Left cardiac atrium (tissue), 4 donors: ENCODE results near the gene FCRL2. TPM values are rescaled to one million over a fixed set of nuclear protein-coding genes. Genes with fewer than 3 reads are reported as not detected.
"Not testable (repeated sequence)": the region's sequence is repeated elsewhere in the genome, so short reads cannot be mapped to it uniquely, and the experiment has no call there.

ENCODE experiments used
- ATAC-seq, 2 donors: fragments of 200-7000 bp; cut with Tn5 transposase; one replicate each; pipeline ENCODE4 v1.9.1; 2020; ENCODE audit warnings: mild to moderate bottlenecking in 2 of 2, moderate library complexity in 2 of 2
- DNase-seq: peaks from one replicate; pipeline ENCODE4 v3.0.0-alpha.2; 2020
- intact Hi-C, 2 donors: fragments of 100-400 bp; cut with DNase I; formaldehyde crosslinking; loops; one replicate each; pipeline versions ENCODE4 v1.14.1 to v1.15.1; 2022 to 2023
- total RNA-seq, 2 donors: library from RNA; stranded (reverse); fragmentation: NEBNext Ultra II Directional; extraction: Animal tissue kit (Norgen Biotek cat#: 25700); gene quantifications; one replicate each; pipeline ENCODE4 v1.2.1, GENCODE V29; 2021
- donor health status: DM: no; HTN: yes; CAD: no.
- donor health status: DM: no; HTN: yes; CAD: no; lungs with severe emphysema.
- donor health status: DM: yes; HTN: yes; CAD: no.
- donor health status: Dilated cardiomyopathy.

The FCRL2 gene
- total RNA-seq, 2 donors from 2014 or later: not detected

DNA sequence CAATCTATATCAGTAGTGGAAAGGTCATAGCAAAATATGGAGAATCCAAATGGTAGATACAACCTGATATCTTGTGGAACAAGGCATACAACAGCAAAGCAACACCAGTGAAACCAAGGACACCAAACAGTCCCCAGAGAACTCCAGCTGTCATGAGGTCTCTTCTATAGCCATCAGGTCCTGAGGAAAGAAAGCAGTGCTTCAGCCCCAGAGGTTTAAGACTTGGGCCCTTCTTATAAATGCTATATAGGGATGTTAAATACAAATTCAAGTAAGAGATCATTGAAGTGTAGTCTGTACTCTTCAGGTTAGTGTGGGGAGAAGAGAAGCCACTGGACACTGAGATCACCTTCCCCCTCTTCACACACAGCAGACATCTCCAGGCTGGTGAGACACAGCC lies 10.1 kb downstream of the FCRL2 start:
- ATAC-seq (no peak), DNase-seq (no peak)

DNA sequence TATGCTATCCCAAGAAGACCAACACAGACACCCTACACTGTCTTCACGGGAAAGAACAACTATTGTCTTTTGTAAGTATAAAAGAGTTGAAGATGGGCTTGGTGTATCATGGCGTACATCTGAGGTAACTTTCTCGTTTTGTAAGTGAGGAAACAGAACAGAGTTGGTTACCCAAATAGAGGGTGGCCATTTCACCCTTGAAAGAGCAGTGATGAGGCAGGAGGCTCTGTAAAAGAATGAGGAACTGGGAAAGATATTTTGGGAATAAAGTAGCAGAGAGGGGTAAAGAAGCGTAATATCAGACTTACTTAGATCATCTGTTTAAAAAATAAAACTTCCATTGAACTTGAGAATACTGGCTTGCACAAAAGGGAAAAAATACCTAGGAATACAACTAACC lies 18.9 kb downstream of the FCRL2 start:
- intact Hi-C loops: no loop called here
- no peak for ATAC-seq
- no peak for DNase-seq

More for the DNA sequence above, 10.1 kb downstream of the FCRL2 start:
- intact Hi-C loops: no loop called here

DNA sequence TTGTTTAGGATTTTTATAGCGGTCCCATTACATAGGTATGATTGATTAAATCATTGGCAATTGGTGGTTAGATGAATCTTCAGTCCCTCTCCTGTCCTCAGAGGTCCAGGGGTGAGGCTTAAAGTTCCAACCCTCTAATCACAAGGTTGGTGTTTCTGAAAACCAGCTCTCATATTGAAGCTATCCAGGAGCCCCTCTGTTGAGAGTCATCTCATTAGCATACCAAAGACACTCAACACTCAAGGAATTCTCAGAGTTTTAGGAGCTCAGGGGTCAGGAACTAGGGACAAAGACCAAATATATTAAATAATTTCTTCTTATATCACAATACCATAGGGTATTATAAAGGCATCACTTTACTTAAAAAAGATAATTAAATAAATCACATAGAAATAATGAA lies 23.3 kb downstream of the FCRL2 start:
- no peak for ATAC-seq
- intact Hi-C loops: no loop called here
- no peak for DNase-seq

DNA sequence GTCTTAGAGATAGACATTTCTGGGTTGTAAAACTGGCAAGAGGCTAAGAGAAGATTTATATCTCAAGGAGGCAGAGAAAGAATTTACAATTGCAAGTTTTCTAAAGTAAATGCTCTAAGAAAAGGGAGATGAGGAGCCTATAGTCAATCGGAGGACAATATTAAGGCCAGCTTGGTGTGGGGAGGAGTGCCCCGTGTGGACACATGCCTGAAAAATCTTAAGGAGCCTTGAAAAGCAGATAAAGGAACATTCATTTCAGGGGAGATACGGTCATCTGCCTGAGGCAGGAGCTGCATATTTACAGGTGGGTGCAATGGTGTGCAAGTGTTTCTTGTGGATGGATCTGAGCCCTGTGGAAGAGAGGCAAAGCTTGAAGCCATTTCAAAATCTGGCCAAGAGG lies 25.6 kb downstream of the FCRL2 start:
- ATAC-seq (no peak), DNase-seq (no peak)
- intact Hi-C loops: no loop called here

DNA sequence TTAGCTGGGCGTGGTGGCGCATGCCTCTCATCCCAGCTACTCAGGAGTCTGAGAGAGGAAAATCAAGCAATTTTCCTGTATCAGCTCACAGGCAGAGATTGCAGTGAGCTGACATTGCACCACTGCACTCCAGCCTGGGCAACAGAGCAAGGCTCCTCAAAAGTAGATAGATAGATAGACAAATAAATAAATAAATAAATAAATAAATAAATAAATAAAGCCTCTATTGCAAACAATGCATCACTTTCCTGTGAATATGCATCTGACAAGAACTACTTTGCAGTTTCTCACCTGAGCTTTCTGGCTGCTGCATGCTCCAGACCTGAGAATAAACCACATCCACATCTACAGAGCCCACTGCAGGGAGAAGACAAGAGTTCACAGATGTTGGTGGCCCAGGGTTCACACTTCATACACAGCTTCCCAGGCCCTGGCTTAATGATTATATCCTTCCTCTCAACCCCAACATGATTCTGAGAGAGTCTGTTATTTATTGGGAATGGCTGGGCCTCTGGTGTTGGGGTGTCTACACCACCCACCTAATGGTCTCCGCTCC lies 28.6 kb downstream of the FCRL2 start:
- no peak for DNase-seq
- ATAC-seq: no peak
- intact Hi-C loops: no loop called here

DNA sequence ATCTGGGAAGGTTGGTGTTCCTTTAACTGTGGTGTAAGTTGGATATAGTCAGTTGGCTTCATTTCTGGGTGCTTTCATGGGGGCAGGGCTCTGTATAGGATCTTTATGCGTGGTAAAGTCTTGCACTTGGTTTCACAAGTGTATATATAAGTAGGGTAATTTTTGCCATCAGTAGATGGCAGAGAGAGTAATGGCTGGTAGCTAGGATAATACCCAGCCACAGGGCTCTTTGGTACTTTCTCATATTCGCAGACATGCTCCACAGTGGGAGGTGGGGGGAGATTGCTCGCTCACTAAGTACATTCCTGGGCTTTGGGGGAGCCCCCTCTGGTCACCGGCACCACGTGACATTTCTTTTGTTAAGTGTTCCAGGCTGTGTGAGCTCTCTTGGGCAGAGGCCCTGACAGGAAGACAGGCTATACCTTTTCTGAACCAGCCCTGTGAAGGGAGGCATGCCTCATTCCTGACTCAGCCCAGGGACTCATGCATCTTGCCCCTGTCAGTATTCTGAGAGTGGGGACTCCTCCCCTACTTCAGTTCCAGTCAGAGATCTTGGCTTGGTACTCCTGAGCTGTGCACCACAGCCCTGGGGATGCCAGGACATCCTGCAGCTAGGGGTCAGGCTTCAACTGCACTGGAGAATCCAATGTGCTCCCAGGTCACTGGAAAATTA lies 37.6 kb downstream of the FCRL2 start:
- intact Hi-C loops: no loop called here
- DNase-seq (no peak), ATAC-seq (no peak)

DNA sequence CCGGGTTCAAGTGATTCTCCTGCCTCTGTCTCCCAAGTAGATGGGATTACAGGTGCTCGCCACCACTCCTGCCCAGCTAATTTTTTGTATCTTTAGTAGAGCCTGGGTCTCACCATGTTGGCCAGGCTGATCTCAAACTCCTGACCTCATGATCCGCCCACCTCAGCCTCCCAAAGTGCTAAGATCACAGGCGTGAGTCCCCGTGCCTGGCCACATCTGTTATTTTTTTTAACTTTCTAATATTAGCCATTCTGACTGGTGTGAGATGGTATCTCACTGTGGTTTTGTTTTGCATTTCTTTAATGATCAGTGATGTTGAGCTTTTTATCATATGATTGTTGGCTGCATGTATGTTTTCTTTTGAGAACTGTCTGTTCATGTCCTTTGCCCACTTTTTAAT lies 40.9 kb downstream of the FCRL2 start:
- ATAC-seq, intact Hi-C loops, DNase-seq: not testable (repeated sequence)

DNA sequence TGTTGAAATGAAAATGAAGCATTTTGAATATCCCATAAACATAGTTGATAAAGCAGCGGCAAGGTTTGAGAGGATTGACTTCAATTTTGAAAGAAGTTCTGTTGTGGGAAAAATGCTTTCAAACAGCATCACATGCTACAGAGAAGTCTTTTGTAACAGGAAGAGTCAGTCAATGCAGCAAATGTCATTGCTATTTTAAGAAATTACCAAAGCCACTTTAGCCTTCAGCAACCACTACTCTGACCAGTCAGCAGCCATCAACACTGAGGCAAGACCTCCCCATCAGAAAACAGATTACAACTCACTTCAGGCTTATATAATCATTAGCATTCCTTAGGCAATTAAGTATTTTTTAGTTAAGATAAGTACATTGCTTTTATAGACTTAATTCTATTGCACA lies 42.6 kb downstream of the FCRL2 start:
- DNase-seq (no peak), ATAC-seq (peak in 1 of 2 donors; percentile 55)
- intact Hi-C loops: no loop called here

DNA sequence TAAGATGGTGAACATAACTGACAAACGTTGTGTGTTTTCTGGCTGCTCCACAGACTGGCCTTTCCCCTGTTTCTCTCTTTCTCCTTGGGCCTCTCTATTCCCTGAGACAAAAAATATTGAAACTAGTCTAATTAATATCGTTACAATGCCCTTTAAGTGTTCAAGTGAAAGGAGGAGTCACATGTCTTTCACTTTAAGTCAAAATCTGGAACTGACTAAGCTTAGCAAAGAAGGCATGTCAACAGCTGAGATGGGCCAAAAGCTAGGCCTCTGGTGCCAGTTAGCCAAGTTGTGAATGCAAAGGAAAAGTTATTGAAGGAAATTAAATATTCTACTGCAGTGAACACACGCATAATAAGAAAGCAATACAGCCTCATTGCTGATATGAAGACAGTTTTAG lies 44.2 kb downstream of the FCRL2 start:
- ATAC-seq: no peak
- intact Hi-C loops: no loop called here
- DNase-seq: no peak

DNA sequence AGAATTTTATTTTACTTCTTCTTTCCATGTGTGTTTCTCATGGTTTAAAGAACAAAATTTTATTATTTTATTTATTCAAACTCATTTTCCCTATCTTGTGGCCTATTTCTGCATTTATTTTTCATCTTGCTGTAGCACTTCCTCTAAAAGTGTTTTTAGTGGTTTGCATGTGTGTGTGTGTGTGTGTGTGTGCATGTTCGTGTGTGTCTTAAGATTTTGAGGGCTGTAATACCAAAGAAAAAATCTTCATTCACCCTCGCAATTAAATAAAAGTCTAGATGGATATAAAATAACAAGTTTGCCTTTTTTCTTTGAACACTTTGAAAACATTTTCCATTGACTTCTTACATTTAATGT lies 51.7 kb downstream of the FCRL2 start:
- no peak for ATAC-seq
- intact Hi-C loops: no loop called here
- no peak for DNase-seq

DNA sequence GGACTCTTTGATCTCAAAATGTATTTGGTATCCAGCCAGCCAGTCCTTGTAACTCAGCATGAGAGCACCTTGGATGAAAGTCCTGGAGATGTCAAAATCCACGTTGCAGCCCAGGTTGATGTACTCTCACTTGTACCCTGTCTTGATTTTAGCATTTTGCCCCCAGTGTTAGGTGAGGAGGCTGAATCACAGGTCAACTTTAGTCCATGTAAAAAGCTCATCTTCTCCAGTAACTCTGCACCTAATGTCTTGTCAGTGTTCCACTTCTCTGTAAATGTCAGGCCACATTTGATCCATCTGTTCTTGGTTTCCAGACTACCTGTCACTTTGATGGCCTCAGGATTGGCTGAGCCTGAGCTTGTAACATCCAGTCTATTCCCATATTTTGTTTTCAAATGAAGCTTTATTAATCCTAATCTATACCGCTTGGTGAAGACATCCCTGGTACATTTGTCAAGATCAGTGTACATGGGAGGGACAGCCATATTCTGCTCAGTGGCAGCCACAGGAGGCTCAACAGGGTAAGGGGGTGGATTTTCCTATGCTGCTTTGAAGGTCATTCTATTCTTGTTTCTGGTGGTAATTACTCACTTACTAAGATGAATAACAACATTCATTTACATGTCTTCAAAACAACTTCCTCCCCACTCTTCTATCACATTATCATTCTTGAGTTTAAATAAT lies 52.3 kb downstream of the FCRL2 start:
- DNase-seq (no peak), ATAC-seq (no peak)
- intact Hi-C loops: no loop called here

DNA sequence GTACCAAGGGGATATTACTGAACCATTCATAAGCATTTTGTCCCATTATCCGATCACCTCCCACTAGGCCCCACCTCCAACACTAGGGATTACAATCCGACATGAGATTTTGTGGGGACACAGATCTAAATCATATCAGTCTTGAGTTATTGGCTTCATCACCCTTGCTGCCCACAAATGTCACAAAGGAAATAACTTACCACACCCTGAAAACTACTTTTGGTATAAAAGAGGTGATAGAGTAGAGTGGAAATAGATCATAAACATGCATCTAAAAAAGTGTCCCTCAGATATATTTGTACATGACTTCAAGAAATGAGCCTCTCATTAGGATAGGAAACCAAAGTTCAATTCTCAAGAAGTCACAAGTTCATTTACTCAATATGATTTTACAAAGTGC lies 53.8 kb downstream of the FCRL2 start:
- ATAC-seq: no peak
- intact Hi-C loops: no loop called here
- DNase-seq: no peak

DNA sequence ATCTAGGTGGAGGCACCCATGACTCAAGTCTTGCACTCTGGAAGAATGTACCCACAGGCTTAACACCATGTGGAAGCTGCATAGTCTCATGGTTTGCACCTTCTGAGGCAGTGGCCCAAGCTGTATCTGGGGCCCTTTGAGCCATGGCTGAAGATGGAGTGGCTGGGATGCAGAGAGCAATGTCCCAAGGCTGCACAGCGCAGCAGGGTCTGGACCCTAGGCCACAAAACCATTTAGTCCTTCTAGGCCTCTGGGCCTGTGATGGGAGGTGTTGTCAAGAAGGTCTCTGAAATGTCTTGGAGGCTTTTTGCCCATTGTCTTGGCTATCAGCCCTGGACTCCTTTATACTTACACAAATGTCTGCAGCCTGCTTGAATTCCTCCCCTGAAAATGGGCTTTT lies 54.9 kb downstream of the FCRL2 start:
- intact Hi-C loops: no loop called here
- DNase-seq (no peak), ATAC-seq (no peak)

DNA sequence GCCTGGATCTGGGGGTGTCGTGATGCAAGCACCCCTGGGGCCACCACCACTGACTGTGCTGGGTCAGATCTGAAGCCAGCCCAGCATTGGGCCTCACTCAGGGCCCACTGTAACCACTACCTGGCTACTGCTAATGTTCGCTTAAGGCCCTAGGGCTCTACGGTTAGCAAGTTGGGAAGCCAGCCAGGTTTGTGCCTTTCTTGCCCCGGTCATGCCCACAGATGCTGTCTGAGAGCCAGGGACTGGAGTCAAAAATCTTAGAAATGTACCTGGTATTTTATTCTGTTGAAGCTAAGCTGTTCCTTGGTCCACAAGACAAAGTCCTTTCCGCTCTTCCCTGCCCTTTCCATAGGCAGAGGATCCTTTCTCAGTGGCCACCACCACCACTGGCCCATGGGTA lies 61.2 kb downstream of the FCRL2 start:
- intact Hi-C loops: no loop called here
- ATAC-seq (no peak), DNase-seq (no peak)

DNA sequence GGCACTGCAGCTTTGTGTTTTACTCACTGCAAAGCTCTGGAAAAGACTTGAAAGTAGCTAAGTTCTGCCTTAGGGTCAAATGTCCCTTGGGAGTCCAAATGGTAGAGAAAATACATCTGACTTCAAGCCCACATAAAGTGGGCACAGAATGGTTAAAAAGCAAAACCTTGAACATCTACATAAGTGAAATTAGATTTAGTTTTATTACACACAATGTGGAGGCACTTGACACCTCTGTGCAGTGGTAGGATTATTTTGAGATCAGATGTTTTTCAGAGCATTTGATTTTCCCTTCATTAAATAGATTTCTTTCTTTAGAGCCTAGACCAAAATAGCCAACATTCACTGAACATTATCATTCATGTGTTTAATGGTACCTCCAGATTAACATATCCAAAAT lies 65.1 kb downstream of the FCRL2 start:
- intact Hi-C loops: no loop called here
- no peak for ATAC-seq
- DNase-seq: no peak

DNA sequence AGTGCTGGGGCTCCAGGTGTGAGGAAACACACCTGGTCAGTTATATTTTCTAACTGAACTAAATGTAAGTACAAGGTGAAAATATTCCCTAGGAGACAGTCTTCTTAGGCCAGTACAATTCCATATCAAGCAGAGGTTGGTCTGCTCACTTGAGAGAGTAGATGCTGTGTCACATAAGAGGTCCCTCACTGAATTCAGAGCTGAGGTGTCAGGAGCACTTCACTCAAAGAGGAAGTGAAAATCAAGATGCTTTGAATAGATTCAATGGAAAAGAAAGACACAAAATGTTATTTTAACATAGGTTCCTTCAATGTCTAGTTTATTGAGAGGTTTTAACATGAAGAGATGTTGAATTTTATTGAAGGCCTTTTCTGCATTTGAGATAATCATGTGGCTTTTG lies 72.1 kb downstream of the FCRL2 start:
- ATAC-seq (no peak), DNase-seq (no peak)
- intact Hi-C loops: no loop called here

DNA sequence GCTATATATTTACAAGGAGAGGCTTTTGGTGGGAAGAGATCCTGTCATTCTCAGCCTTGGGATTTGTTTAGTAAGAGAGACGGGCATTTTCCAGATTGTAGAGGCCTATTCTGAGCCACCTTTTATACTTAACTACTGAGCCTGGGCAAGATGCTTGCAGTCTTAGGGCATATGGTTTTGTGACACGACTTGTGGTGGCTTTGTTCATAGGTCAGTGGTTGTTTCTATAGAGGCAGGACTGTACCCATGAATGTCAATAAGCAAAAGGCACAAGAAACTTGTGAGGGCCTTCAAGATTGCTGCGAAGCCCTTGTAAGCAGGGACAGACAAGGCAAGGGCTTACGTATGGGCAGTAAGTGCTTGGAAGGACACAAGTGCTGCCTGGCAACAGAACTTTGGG lies 73.0 kb downstream of the FCRL2 start:
- ATAC-seq: no peak

DNA sequence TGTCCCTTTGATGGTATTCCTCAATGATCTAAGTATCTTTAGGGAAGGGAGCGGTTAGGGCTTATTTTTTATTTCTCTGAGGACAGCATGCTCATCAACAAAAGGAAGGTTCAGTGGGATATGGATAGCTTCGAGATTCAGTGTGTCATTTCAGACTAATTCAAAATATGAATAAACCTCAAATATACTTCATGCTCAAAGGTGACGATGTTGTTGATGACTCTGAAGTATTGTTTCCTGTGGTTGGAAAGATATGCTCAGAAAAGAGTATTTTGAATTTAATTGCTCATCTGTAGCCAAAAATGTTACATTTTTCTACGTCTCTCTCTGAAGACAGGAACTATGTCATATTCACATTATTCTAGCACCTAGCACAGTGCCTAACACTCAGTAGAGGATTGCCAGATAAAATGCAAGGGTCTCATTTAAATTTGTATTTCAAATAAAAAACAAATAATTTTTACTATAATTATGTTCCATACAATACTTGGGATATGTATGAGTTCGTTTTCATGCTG lies 74.6 kb downstream of the FCRL2 start:
- intact Hi-C loops: no loop called here
- DNase-seq (no peak), ATAC-seq (no peak)

More for the DNA sequence above, 73.0 kb downstream of the FCRL2 start:
- intact Hi-C loops: no loop called here
- no peak for DNase-seq

DNA sequence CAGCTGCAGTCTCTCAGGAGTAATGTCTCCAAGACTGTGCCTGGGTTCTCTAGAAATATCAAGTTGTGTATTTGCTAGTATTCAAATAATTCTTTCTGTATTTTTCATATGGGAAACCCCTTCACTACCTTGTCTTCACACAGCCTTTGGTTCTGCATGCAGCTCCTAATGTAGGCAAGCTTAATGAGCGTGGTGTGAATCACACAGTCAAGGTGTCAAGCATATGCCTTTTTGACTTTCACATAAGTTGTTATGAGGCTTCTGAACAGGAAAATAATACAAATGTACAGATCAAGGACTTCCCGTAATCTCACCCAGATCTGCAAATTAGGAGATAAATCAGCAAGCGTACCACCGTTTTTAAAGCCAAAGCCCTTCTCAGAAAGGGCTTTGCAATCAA lies 76.2 kb downstream of the FCRL2 start, which contains the start of gene FCRL3:
Gene FCRL3 (minus strand): TSS at position 38 of the 400 bp plus-strand sequence. CDS start 280 bp downstream, outside the sequence.
- ATAC-seq (no peak), DNase-seq (no peak)
- intact Hi-C loops: no loop called here

DNA sequence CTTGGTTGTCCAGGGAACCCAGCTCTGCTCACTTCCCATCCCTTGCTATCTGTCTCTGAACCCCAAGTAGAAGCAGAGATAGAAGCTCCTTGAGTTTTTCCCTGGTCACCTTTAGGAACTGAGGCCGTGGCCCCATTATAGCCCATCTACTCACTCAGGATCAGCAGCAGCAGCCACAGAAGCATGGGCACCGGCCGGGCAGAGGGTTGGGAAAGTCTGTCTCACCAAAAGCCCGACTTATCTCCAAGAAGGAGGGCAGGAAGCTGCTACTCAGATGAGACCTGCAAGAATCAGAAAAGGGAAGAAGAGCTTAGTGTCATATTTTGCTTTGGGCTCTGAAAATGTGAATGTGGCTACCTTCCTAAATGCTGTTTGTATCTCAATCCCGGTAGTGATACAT lies 76.6 kb downstream of the FCRL2 start:
- DNase-seq (no peak), ATAC-seq (no peak)
- intact Hi-C loops: no loop called here
